ENCODE results near the gene R3HCC1L. TPM values are rescaled to one million over a fixed set of nuclear protein-coding genes. Genes with fewer than 3 reads are reported as not detected.

Gene R3HCC1L
- total RNA-seq, 4 donors from 2014 or later, result 16.4 to 22.3 (median 18.8) TPM

GRCh38 chr10:98294270-98294627 lies 159.8 kb downstream of the R3HCC1L start:
- Histone ChIP-seq H3K4me3 (no peak overlapping the region), H3K27me3 (no peaks in the 10 kb centered on the region), H3K9me3 (no peaks in the 10 kb centered on the region), H3K36me3 (no peaks in the 10 kb centered on the region), H3K27ac (no peak overlapping the region), H3K4me1 (peaks cover 0 to 4% (median 0%) of the 10 kb centered on the region in 4 donors)
- DNase-seq, result no peak
- no peak for TF ChIP-seq POLR2A (IDR thresholded peaks at IDR 0.05)
- TF ChIP-seq, protein P1, sequence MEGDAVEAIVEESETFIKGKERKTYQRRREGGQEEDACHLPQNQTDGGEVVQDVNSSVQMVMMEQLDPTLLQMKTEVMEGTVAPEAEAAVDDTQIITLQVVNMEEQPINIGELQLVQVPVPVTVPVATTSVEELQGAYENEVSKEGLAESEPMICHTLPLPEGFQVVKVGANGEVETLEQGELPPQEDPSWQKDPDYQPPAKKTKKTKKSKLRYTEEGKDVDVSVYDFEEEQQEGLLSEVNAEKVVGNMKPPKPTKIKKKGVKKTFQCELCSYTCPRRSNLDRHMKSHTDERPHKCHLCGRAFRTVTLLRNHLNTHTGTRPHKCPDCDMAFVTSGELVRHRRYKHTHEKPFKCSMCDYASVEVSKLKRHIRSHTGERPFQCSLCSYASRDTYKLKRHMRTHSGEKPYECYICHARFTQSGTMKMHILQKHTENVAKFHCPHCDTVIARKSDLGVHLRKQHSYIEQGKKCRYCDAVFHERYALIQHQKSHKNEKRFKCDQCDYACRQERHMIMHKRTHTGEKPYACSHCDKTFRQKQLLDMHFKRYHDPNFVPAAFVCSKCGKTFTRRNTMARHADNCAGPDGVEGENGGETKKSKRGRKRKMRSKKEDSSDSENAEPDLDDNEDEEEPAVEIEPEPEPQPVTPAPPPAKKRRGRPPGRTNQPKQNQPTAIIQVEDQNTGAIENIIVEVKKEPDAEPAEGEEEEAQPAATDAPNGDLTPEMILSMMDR (IDR thresholded peaks at IDR 0.05), result no peak

Other genes with a start within 250 kb of the R3HCC1L start
- gene CRTAC1, start 104.0 kb upstream of the R3HCC1L start, total RNA-seq, result under 1 TPM in 1 of 4 donors, not detected in 3; 0.53 TPM
- 1 to 10 TPM in 2 of 4 donors, under 1 TPM in 1, not detected in 1; 0.85 to 1.7 (median 1.6) TPM for gene LOXL4, start 133.5 kb downstream of the R3HCC1L start, total RNA-seq

All from Peyer's patch (tissue), 4 donors.